Cardiac muscle cell (in vitro differentiated cells and primary cell): ENCODE measurements around the gene ELAVL1. TPM values are rescaled to one million over a fixed set of nuclear protein-coding genes. Genes with fewer than 3 reads are reported as not detected.

Experiments used
- DNase-seq, 2 donors: peaks; one replicate each; pipeline versions ENCODE4 v3.0.0 to v3.0.0-alpha.2; 2010 to 2017; ENCODE audit warnings: low read depth in 1 of 2, low spot score in 1 of 2
- H3K27ac ChIP-seq: fragments of 200-600 bp; sonication (generic); 2 replicates; pipeline ENCODE4 v1.5.1; 2016
- H3K27me3 ChIP-seq: fragments of 200-600 bp; sonication (generic); 2 replicates; pipeline ENCODE4 v1.6.0; 2016; ENCODE audit warnings: control low read depth
- H3K36me3 ChIP-seq: fragments of 200-600 bp; sonication (generic); 2 replicates; pipeline ENCODE4 v1.5.1; 2016; ENCODE audit warnings: control low read depth
- H3K4me1 ChIP-seq: fragments of 200-600 bp; sonication (generic); 2 replicates; pipeline ENCODE4 v1.8.1; 2017; ENCODE audit warnings: low read depth, mild to moderate bottlenecking, mixed run types
- H3K4me3 ChIP-seq: fragments of 200-600 bp; sonication (generic); 2 replicates; pipeline ENCODE4 v1.5.1; 2016; ENCODE audit warnings: mild to moderate bottlenecking
- H3K9me3 ChIP-seq: fragments of 200-600 bp; sonication (generic); 2 replicates; pipeline ENCODE4 v1.5.1; 2017; ENCODE audit warnings: low read depth, mild to moderate bottlenecking, control low read depth
- polyA plus RNA-seq: library from polyadenylated mRNA; unstranded; fragments of >200 nt; fragmentation: Nextera tagmentation; extraction: Ambion mirVana; gene quantifications from 2 replicates; pipeline ENCODE4 v1.2.1, GENCODE V29; 2016
- total RNA-seq: library from RNA; depleted of rRNA; stranded (reverse); fragments of >200 nt; gene quantifications from 2 replicates; pipeline ENCODE4 v1.2.3, GENCODE V29; 2016
- TF ChIP-seq, protein P1 (sequence below): IDR thresholded peaks from 2 replicates; pipeline ENCODE4 v1.5.1; 2012; ENCODE audit warnings: low read depth, mild to moderate bottlenecking, low read length

Gene ELAVL1
- total and polyA plus RNA-seq, 2 experiments from 2014 or later: 66.5 to 104 TPM

- Histone ChIP-seq H3K9me3 (no peaks in the 10 kb centered on the region), H3K36me3 (peaks cover 25% of the 10 kb centered on the region), H3K27ac (peak overlapping the region; percentile 17), H3K27me3 (no peaks in the 10 kb centered on the region), H3K4me1 (no peaks in the 10 kb centered on the region), H3K4me3 (no peak overlapping the region)
- DNase-seq: no peak
- TF ChIP-seq, protein P1, sequence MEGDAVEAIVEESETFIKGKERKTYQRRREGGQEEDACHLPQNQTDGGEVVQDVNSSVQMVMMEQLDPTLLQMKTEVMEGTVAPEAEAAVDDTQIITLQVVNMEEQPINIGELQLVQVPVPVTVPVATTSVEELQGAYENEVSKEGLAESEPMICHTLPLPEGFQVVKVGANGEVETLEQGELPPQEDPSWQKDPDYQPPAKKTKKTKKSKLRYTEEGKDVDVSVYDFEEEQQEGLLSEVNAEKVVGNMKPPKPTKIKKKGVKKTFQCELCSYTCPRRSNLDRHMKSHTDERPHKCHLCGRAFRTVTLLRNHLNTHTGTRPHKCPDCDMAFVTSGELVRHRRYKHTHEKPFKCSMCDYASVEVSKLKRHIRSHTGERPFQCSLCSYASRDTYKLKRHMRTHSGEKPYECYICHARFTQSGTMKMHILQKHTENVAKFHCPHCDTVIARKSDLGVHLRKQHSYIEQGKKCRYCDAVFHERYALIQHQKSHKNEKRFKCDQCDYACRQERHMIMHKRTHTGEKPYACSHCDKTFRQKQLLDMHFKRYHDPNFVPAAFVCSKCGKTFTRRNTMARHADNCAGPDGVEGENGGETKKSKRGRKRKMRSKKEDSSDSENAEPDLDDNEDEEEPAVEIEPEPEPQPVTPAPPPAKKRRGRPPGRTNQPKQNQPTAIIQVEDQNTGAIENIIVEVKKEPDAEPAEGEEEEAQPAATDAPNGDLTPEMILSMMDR: no peak
Measured at GRCh38 chr19:7971553-7972520, 33.6 kb downstream of the ELAVL1 start.

DNA sequence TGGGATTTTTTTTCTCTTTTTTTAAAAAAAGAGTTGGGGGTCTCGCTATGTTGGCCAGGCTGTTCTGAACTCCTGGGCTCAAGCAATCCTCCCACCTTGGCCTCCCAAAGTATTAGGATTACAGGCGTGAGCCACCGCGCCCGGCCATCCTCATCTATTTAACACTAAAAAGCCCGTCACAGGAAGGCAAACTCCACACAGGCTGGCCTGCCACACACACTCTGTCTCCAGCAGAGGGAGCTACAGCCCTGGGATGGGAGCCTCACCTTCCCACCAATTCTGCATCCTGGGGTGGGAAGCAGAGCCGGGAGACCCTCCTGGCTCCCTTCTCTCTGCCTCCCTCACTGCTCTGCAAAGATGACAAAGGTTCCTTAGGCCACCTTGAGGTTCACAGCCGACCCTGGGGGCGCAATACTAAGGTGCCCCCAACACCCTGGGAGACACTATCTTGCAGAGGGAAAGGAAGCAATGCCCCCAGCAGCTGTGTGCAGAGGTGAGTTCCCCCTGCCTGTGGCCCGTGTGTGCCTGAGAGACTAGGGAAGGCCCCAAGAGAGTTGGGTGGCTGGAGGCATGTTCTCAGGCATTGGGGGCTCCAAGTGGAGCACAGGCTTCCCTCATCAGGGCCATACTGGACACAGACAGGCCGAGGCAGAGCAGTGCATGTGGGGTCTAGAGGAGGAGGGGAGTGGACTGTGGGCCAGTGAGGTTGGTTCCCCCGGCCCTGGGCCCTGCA, 34.6 kb downstream of the ELAVL1 start:
- Histone ChIP-seq H3K36me3 (peaks cover 31% of the 10 kb centered on the region), H3K9me3 (no peaks in the 10 kb centered on the region), H3K4me1 (no peaks in the 10 kb centered on the region), H3K4me3 (no peak overlapping the region), H3K27me3 (no peaks in the 10 kb centered on the region), H3K27ac (peak overlapping the region; percentile 17)
- TF ChIP-seq, protein P1: peak; percentile 86
- peak; percentile 59 to 71 for DNase-seq

GRCh38 chr19:7969555-7969939, 35.9 kb downstream of the ELAVL1 start:
- Histone ChIP-seq H3K27me3 (no peaks in the 10 kb centered on the region), H3K27ac (no peak overlapping the region), H3K9me3 (no peaks in the 10 kb centered on the region), H3K4me1 (no peaks in the 10 kb centered on the region), H3K4me3 (no peak overlapping the region), H3K36me3 (peaks cover 37% of the 10 kb centered on the region)
- no peak for DNase-seq
- TF ChIP-seq, protein P1: no peak

GRCh38 chr19:7968796-7969554, 36.5 kb downstream of the ELAVL1 start:
- H3K36me3 ChIP-seq: peaks cover 38% of the 10 kb centered on the region
- no peaks in the 10 kb centered on the region for H3K27me3 ChIP-seq
- DNase-seq: no peak
- H3K27ac ChIP-seq: no peak overlapping the region
- H3K4me3 ChIP-seq: no peak overlapping the region
- no peaks in the 10 kb centered on the region for H3K9me3 ChIP-seq
- TF ChIP-seq, protein P1: no peak
- no peaks in the 10 kb centered on the region for H3K4me1 ChIP-seq
